Measurements from ENCODE around the gene CSNK1A1L. TPM values are rescaled to one million over a fixed set of nuclear protein-coding genes. Genes with fewer than 3 reads are reported as not detected.

The CSNK1A1L gene
- total and polyA plus RNA-seq, 2 of the 13 experiments (the other 11 are each of a cell fraction or from before 2014, with no cell fraction given), result not detected

- TF ChIP-seq ZNF687 (CRISPR knock-in tag; IDR thresholded peaks at IDR 0.05) (peak; percentile 91), ZNF33B (CRISPR knock-in tag; IDR thresholded peaks at IDR 0.05) (no peak), NFYC (CRISPR knock-in tag; IDR thresholded peaks at IDR 0.05) (peak; percentile 69), PAXIP1 (CRISPR knock-in tag; conservative IDR thresholded peaks at IDR 0.05) (peak; percentile 39; the same call in 1 of the 2 replicates), STAT6 (CRISPR knock-in tag; IDR thresholded peaks at IDR 0.05; ENCODE audit: borderline replicate concordance) (no peak; the same call in 1 of the 2 replicates), GMEB2 (CRISPR knock-in tag; IDR thresholded peaks at IDR 0.05; ENCODE audit: low read depth) (no peak), ZNF543 (CRISPR knock-in tag; IDR thresholded peaks at IDR 0.05) (0 out of 2 replicates have a peak, but pooled peaks have one; percentile 55), MED8 (CRISPR knock-in tag; IDR thresholded peaks at IDR 0.05; ENCODE audit: insufficient replicate concordance) (peak; percentile 62), ZNF362 (CRISPR knock-in tag; IDR thresholded peaks at IDR 0.05; ENCODE audit: borderline replicate concordance) (peak; percentile 56; the same call in 1 of the 2 replicates), ZNF83 (CRISPR knock-in tag; IDR thresholded peaks at IDR 0.05; ENCODE audit: borderline replicate concordance) (no peak), HMG20B (CRISPR knock-in tag; conservative IDR thresholded peaks at IDR 0.05) (no peak), GATAD2A (CRISPR knock-in tag; IDR thresholded peaks at IDR 0.05) (no peak), EEA1 (CRISPR knock-in tag; IDR thresholded peaks at IDR 0.05; ENCODE audit: borderline replicate concordance) (peak; percentile 57; the same call in 1 of the 2 replicates), ZNF160 (CRISPR knock-in tag; IDR thresholded peaks at IDR 0.05) (0 out of 2 replicates have a peak, but pooled peaks have one; percentile 61)
Observed at GRCh38 chr13:37058910-37059847, 46.3 kb downstream of the CSNK1A1L start, which contains the start of gene SUPT20H (continued).
